Stimulated activated CD8-positive, alpha-beta memory T cell treated with anti-CD3 and anti-CD28 coated beads, Interleukin-15, amount 100 ng/mL, for 4 hours (primary cell): ENCODE data around the gene RNF31.

Experiments used
- DNase-seq, 2 donors: peaks; one replicate each; pipeline ENCODE4 v3.0.0-alpha.2; 2020; ENCODE audit warnings: low read depth in 2 of 2

Gene RNF31

GRCh38 chr14:24137529-24138395 lies 9.5 kb upstream of the RNF31 start:
- no peak for DNase-seq

DNA sequence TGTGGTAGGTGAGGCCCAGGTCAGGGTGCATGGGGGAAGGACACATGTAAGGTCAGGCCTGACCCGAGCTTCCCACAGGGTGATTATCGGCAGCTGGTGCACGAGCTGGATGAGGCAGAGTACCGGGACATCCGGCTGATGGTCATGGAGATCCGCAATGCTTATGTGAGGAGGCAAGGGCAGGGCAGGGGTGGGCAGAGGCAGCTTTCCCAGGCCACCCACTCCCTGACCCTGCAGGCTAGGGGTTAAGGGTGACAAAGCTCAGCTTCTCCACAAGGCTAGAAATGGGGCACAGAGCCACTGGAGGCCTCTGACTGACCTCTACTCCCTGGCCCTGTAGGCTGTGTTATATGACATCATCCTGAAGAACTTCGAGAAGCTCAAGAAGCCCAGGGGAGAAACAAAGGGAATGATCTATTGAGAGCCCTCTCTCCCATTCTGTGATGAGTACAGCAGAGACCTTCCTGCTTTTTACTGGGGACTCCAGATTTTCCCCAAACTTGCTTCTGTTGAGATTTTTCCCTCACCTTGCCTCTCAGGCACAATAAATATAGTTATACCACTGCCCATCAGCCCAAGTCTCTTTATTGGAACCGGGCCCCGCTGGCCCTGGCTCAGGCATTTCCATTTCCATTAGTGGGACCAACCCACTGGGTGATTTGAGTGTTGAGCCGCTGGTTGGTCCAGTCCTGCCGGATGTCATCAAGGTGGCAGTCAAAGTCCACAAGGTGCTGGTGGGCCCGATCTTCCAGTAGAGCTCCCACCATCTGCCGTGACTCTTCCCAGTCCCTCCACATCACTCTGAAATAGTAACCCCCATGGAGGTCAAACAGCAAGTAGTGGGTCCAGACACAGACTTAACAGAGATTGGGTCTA lies 8.7 kb upstream of the RNF31 start:
- no peak for DNase-seq

GRCh38 chr14:24139272-24139934 lies 7.9 kb upstream of the RNF31 start:
- no peak for DNase-seq

DNA sequence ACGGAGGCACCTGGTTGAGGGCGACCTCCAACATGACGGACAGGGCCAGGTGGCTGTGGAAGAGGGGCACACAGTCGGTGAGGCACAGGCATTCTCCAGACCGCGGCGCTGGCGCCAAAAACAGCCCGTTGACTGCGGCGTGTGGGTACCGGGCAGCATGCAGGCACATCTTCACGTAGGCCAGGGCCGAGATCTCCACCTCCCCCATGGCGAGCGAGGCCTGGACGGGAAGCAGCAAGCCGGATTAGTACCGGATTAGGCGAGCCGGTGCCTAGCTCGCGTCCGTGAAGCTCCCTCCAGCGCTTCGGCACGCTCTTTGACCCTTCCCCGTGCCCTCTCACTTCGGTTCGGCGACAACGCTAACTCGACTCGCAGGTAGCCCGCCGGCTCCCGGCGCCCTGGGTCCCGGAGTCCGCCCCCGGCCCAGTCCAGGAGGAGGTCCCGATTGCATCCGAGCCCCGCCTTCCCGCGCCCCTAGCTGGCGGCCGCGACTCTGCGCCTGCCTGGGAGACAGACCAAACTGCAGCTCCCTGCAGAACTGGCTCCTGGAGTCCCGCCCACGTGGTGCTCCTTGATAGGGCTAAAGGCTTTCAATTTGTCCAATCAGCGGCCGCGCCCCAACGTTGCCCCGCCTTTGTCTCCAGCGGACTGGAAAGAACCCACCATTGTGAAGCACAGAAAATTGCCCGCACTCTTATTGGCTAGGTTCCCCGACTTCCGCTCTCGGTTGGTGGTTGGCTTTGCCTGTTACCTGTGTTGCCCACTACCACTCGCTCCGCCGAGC lies 6.0 kb upstream of the RNF31 start, which contains the start of gene EMC9:
Gene EMC9 (minus strand): TSS at position 495 of the 784 bp plus-strand sequence. CDS start 287 bp downstream, at position 208.
- DNase-seq = peak; percentile 97 to 99

DNA sequence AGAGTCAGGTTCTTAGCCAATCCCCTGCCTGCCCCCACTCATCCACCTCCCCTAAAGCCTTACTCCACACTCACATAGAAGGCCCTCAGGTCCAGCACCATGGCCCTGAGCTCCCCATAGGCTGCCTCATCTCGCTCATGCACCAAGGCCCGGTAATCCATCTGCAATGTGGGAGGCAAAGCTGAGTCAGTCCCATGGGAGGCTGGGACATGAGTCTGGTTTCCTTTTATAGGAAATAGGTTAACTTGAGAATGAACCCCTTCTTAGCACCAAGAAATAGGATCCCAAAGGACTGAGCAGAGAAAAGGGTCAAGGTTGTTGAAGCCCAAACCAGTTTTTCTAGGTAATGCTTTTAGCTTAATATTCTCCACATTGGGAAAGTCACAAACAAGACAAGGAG lies 3.8 kb upstream of the RNF31 start:
- DNase-seq = no peak

GRCh38 chr14:24144451-24144850 lies 2.8 kb upstream of the RNF31 start:
- DNase-seq = no peak

DNA sequence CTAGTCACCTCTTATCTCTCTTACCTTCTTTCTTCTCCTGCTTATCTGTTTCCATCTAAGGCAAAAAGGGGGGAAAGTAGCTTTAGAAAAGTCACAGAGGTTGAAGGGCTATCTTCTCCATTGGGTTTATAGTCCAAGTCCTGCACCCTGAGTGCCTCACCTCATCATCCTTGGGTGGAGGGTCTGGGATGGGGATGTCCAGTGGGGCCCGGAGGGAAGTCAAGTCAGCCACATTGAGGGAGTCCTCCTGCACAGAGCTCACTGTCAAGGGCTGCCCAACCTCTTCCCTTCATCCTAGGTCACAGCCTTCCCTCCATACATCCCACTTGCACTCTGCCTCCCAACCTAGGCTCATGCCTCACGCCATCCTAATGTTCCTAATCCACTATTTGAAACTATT lies 2.1 kb upstream of the RNF31 start:
- DNase-seq = no peak

DNA sequence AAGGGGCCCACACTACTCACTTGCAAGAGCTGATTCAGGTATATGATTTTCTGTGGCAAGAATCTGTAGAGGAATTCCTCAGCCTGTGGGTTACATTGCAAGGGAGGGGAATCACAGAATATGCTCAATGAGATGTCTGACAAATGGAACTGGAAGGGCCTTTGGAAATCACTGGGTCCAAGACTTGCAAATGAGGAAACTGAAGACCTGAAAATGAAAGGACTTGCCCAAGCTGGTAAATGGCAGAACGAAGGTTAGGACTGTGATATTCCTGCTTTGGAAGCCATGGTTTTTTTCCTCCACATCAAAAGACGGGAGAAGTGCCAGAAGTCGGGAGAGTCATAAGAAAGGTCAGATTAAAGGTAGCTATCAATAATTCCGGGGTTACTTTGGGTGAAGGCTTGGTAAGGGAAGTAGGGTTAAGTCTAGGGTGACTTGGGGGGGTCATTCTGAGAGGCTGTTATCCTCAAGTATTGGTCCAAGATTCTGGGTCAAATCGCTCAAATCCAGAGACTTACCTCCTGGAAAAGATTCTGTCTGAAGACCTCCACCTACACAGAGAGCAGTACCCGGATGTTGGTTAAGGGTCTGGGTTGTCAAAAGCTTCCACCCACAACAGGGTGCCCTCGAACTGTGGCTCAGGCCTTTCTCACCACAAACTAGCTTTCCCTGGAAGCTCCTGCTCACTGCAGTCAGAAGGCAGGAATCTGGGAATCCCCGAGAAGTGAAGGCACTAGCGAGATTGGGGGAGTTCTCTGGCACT lies 1.4 kb upstream of the RNF31 start:
- no peak for DNase-seq

GRCh38 chr14:24146453-24146977 lies 783 bp upstream of the RNF31 start, which contains the start of gene PSME2:
PSME2 (minus strand) TSS chr14:24146610; CDS start chr14:24146581, 29 bp downstream.
- DNase-seq = peak; percentile 68 to 69

GRCh38 chr14:24147761-24148428 lies 597 bp downstream of the RNF31 start:
- no peak for DNase-seq

- no peak for DNase-seq
Measured at GRCh38 chr14:24149302-24149969, 2.1 kb downstream of the RNF31 start.

DNA sequence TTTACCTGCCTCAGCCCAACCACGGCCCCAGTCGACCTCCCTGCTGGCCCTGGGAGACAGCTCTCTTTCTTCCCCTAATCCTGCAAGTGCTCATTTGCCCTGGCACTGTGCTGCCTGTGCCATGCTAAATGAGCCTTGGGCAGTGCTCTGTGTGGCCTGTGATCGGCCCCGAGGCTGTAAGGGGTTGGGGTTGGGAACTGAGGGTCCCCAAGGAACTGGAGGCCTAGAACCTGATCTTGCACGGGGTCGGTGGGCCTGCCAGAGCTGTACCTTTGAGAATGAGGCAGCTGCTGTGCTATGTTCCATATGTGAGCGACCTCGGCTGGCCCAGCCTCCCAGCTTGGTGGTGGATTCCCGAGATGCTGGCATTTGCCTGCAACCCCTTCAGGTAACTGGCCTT lies 2.8 kb downstream of the RNF31 start:
- no peak for DNase-seq

GRCh38 chr14:24150567-24150966 lies 3.3 kb downstream of the RNF31 start:
- no peak for DNase-seq

DNA sequence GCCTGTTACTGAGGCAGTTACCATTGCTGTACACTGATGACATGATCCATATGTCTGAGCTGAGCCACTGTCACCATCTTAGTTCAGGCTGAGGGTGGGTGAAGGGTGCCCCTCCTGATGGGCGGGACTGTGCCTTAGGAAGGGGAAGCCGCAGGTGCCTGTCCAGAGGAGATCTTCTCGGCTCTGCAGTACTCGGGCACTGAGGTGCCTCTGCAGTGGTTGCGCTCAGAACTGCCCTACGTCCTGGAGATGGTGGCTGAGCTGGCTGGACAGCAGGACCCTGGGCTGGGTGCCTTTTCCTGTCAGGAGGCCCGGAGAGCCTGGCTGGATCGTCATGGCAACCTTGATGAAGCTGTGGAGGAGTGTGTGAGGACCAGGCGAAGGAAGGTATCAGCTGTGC lies 3.7 kb downstream of the RNF31 start:
- no peak for DNase-seq

DNA sequence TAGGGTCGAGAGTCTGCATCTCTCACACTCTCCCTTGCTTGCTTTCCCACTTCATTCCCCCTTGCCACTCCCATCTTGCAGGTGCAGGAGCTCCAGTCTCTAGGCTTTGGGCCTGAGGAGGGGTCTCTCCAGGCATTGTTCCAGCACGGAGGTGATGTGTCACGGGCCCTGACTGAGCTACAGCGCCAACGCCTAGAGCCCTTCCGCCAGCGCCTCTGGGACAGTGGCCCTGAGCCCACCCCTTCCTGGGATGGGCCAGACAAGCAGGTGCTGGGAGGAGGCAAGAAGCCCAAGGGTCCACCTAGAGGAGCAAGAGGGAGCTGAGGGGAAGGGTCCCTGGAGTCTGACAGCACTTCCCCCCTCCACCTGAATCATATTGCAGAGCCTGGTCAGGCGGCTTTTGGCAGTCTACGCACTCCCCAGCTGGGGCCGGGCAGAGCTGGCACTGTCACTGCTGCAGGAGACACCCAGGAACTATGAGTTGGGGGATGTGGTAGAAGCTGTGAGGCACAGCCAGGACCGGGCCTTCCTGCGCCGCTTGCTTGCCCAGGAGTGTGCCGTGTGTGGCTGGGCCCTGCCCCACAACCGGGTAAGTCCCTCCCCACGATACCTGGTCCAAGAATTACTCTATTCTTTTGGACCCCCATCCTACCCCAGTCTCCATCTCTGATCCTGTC lies 4.2 kb downstream of the RNF31 start:
- DNase-seq = no peak

GRCh38 chr14:24155100-24155499 lies 7.8 kb downstream of the RNF31 start:
- no peak for DNase-seq

- DNase-seq = no peak
Measured at GRCh38 chr14:24156840-24157239, 9.5 kb downstream of the RNF31 start.

- DNase-seq = no peak
Measured at GRCh38 chr14:24157331-24157730, 10.0 kb downstream of the RNF31 start.
